Fibroblast of lung (primary cell): ENCODE results near the gene RNF32. TPM values are rescaled to one million over a fixed set of nuclear protein-coding genes. Genes with fewer than 3 reads are reported as not detected.

Experiments used
- DNase-seq, 2 donors: peaks; one replicate each; pipeline versions ENCODE4 v3.0.0 to v3.0.0-alpha.2; 2010; ENCODE audit warnings: low read depth in 2 of 2
- H2AFZ ChIP-seq: 2 replicates; pipeline ENCODE4 v1.5.1; 2012; ENCODE audit warnings: low read length, control low read depth, inconsistent platforms
- H3K27ac ChIP-seq: 2 replicates; pipeline ENCODE4 v1.5.1; 2011; ENCODE audit warnings: low read length, control low read depth; ENCODE audit not compliant: insufficient read depth
- H3K27me3 ChIP-seq: 2 replicates; pipeline ENCODE4 v1.5.1; 2011; ENCODE audit warnings: mild to moderate bottlenecking, low read length; ENCODE audit not compliant: control insufficient read depth, insufficient read depth
- H3K36me3 ChIP-seq: 2 replicates; pipeline ENCODE4 v1.5.1; 2011; ENCODE audit warnings: low read length; ENCODE audit not compliant: control insufficient read depth, insufficient read depth
- H3K4me1 ChIP-seq: 2 replicates; pipeline ENCODE4 v1.5.1; 2011; ENCODE audit warnings: low read length; ENCODE audit not compliant: control insufficient read depth, insufficient read depth; ENCODE audit errors: extremely low read depth
- H3K4me2 ChIP-seq: 2 replicates; pipeline ENCODE4 v1.5.1; 2011; ENCODE audit warnings: low read length, control low read depth; ENCODE audit not compliant: insufficient read depth; ENCODE audit errors: extremely low read depth
- H3K4me3 ChIP-seq, 4 experiments: fragments of 200-600 bp in 1 of 4; sonication (generic) in 1 of 4; replicated peaks in 1 of 4; 2 replicates each; pipeline ENCODE4 v1.5.1; 2011 to 2016; ENCODE audit warnings: low read length in 4 of 4, low read depth in 3 of 4, mild to moderate bottlenecking in 3 of 4, control low read depth in 2 of 4, inconsistent platforms in 1 of 4, mixed read lengths in 1 of 4; ENCODE audit not compliant: insufficient read depth in 1 of 4; ENCODE audit errors: control extremely low read depth in 1 of 4
- H3K79me2 ChIP-seq: 2 replicates; pipeline ENCODE4 v1.5.1; 2012; ENCODE audit warnings: mild to moderate bottlenecking, low read length, inconsistent platforms; ENCODE audit not compliant: control insufficient read depth, insufficient read depth
- H3K9ac ChIP-seq: 2 replicates; pipeline ENCODE4 v1.5.1; 2011; ENCODE audit warnings: mild to moderate bottlenecking, low read length, control low read depth; ENCODE audit not compliant: insufficient read depth
- H3K9me3 ChIP-seq: 2 replicates; pipeline ENCODE4 v1.5.1; 2012; ENCODE audit warnings: low read depth, low read length; ENCODE audit not compliant: control insufficient read depth, insufficient read depth
- H4K20me1 ChIP-seq: 2 replicates; pipeline ENCODE4 v1.5.1; 2011; ENCODE audit warnings: low read length; ENCODE audit not compliant: control insufficient read depth, insufficient read depth; ENCODE audit errors: extremely low read depth
- EZH2 ChIP-seq: IDR thresholded peaks from 2 replicates; pipeline ENCODE4 v1.5.1; 2012; ENCODE audit warnings: low read length, control low read depth, mild to moderate bottlenecking; ENCODE audit errors: missing control alignments
- polyA plus RNA-seq, 2 donors: library from polyadenylated mRNA; depleted of rRNA in 1 of 2; stranded (reverse) in 1 of 2; unstranded in 1 of 2; fragments of >200 nt; gene quantifications; 2 replicates each; pipeline ENCODE4 v1.2.1, GENCODE V29; 2011 to 2012; ENCODE audit warnings: missing spikeins in 1 of 2
- total RNA-seq: library from RNA; depleted of rRNA; stranded (reverse); fragments of >200 nt; gene quantifications from 2 replicates; pipeline ENCODE4 v1.2.1, GENCODE V29; 2014
- TF ChIP-seq, protein P1 (sequence below), 2 donors: IDR thresholded peaks in 1 of 2; conservative IDR thresholded peaks in 1 of 2; 1 replicate in 1 of 2; 2 replicates in 1 of 2; pipeline ENCODE4 v1.5.1; 2011 to 2012; ENCODE audit warnings: low read length in 2 of 2, control low read depth in 1 of 2, inconsistent platforms in 1 of 2, low read depth in 1 of 2, mild to moderate bottlenecking in 1 of 2

Gene RNF32
- total and polyA plus RNA-seq, 2 donors (not counting 1 experiment from before 2014, with no cell fraction given), result 0.91 to 2.8 TPM

- TF ChIP-seq EZH2, result no peak
- H3K9me3 ChIP-seq, result no peaks in the 10 kb centered on the region
Measured at GRCh38 chr7:156626220-156626895, 14.2 kb upstream of the RNF32 start.

DNA sequence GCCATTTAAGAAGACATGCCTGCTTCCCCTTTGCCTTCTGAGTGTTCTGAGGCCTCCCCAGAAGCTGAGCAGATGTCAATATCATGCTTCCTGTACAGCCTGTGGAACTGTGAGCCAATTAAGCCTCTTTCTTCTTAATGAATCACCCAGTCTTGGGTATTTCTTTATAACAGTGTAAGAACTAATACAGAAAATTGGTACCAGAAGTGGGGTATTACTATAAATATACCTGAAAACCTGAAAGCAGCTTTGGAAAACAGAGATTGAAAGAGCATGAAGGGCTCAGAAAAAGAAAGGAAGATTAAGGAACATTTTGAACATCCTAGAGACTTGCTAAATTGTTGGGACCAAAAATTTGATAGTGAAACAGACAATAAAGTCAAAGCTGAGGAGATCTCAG lies 12.0 kb upstream of the RNF32 start:
- Histone ChIP-seq H3K9me3 (no peaks in the 10 kb centered on the region), H3K4me1 (no peaks in the 10 kb centered on the region), H4K20me1 (no peaks in the 10 kb centered on the region), H3K4me3 (no peak overlapping the region), H3K79me2 (no peaks in the 10 kb centered on the region), H3K4me2 (no peak overlapping the region), H3K27me3 (no peaks in the 10 kb centered on the region), H2AFZ (no peak overlapping the region), H3K27ac (no peak overlapping the region), H3K36me3 (no peaks in the 10 kb centered on the region), H3K9ac (no peak overlapping the region)
- no peak for DNase-seq
- TF ChIP-seq EZH2, result no peak
- TF ChIP-seq, protein P1, sequence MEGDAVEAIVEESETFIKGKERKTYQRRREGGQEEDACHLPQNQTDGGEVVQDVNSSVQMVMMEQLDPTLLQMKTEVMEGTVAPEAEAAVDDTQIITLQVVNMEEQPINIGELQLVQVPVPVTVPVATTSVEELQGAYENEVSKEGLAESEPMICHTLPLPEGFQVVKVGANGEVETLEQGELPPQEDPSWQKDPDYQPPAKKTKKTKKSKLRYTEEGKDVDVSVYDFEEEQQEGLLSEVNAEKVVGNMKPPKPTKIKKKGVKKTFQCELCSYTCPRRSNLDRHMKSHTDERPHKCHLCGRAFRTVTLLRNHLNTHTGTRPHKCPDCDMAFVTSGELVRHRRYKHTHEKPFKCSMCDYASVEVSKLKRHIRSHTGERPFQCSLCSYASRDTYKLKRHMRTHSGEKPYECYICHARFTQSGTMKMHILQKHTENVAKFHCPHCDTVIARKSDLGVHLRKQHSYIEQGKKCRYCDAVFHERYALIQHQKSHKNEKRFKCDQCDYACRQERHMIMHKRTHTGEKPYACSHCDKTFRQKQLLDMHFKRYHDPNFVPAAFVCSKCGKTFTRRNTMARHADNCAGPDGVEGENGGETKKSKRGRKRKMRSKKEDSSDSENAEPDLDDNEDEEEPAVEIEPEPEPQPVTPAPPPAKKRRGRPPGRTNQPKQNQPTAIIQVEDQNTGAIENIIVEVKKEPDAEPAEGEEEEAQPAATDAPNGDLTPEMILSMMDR (conservative IDR thresholded peaks at IDR 0.05 in 1 of 2, IDR thresholded peaks at IDR 0.05 in 1 of 2; ENCODE audit: low read depth in 1 of 2, low read length in 2 of 2), result no peak

More at GRCh38 chr7:156626220-156626895, 14.2 kb upstream of the RNF32 start:
- Histone ChIP-seq H2AFZ (no peak overlapping the region), H3K79me2 (no peaks in the 10 kb centered on the region), H3K9ac (no peak overlapping the region), H3K4me3 (no peak overlapping the region), H3K4me1 (no peaks in the 10 kb centered on the region), H3K36me3 (no peaks in the 10 kb centered on the region), H4K20me1 (no peaks in the 10 kb centered on the region), H3K27me3 (no peaks in the 10 kb centered on the region), H3K4me2 (no peak overlapping the region), H3K27ac (no peak overlapping the region)
- DNase-seq, result no peak

- H3K27ac ChIP-seq, result no peak overlapping the region
- no peaks in the 10 kb centered on the region for H4K20me1 ChIP-seq
- no peak overlapping the region for H3K4me2 ChIP-seq
- H2AFZ ChIP-seq, result no peak overlapping the region
- H3K4me3 ChIP-seq, result no peak overlapping the region
- H3K36me3 ChIP-seq, result no peaks in the 10 kb centered on the region
- no peaks in the 10 kb centered on the region for H3K4me1 ChIP-seq
- H3K27me3 ChIP-seq, result no peaks in the 10 kb centered on the region
- DNase-seq, result no peak
- H3K79me2 ChIP-seq, result no peaks in the 10 kb centered on the region
- no peak overlapping the region for H3K9ac ChIP-seq
- TF ChIP-seq, protein P1 (conservative IDR thresholded peaks at IDR 0.05 in 1 of 2, IDR thresholded peaks at IDR 0.05 in 1 of 2; ENCODE audit: low read depth in 1 of 2, low read length in 2 of 2), result no peak
- no peak for TF ChIP-seq EZH2
- no peaks in the 10 kb centered on the region for H3K9me3 ChIP-seq
Measured at GRCh38 chr7:156629873-156630272, 10.7 kb upstream of the RNF32 start.
